ENCODE data around the gene SLU7.

- TF ChIP-seq EZH2 (IDR thresholded peaks at IDR 0.05; ENCODE audit: borderline replicate concordance, low read depth, low read length, severe bottlenecking) (no peak), CTCF (IDR thresholded peaks at IDR 0.05; ENCODE audit: borderline replicate concordance, extremely low read depth, low read length, poor library complexity, severe bottlenecking) (no peak)
Measured at GRCh38 chr5:160375166-160375565, 43.7 kb downstream of the SLU7 start.
